Gastrocnemius medialis (tissue), 4 donors: ENCODE results near the gene TINAGL1. TPM values are rescaled to one million over a fixed set of nuclear protein-coding genes. Genes with fewer than 3 reads are reported as not detected.

ENCODE experiments used
- ATAC-seq, 2 donors: fragments of 150-250 bp; one replicate each; pipeline ENCODE4 v1.9.1; 2016
- DNase-seq, 2 donors: peaks; one replicate each; pipeline ENCODE4 v3.0.0-alpha.2; 2019
- H3K27ac ChIP-seq, 4 donors: fragments of 200-600 bp; sonication (generic); 1 replicate in 1 of 4; 2 replicates in 3 of 4; pipeline ENCODE4 v1.5.1; 2016 to 2018; ENCODE audit warnings: mild to moderate bottlenecking in 2 of 4, moderate library complexity in 1 of 4
- H3K27me3 ChIP-seq, 3 donors: fragments of 200-600 bp; sonication (generic) in 2 of 3; 1 replicate in 1 of 3; 2 replicates in 2 of 3; pipeline versions ENCODE4 v1.5.1 to v1.6.0; 2016 to 2019; ENCODE audit warnings: mild to moderate bottlenecking in 1 of 3, moderate library complexity in 1 of 3
- H3K36me3 ChIP-seq, 2 donors: fragments of 200-600 bp; sonication (generic) in 1 of 2; one replicate each; pipeline ENCODE4 v1.5.1; 2017 to 2018
- H3K4me1 ChIP-seq, 2 donors: fragments of 200-600 bp; sonication (generic) in 1 of 2; one replicate each; pipeline ENCODE4 v1.5.1; 2016 to 2017; ENCODE audit warnings: mild to moderate bottlenecking in 2 of 2
- H3K4me3 ChIP-seq, 4 donors: fragments of 200-600 bp; sonication (generic) in 3 of 4; 1 replicate in 1 of 4; 2 replicates in 3 of 4; pipeline ENCODE4 v1.5.1; 2016 to 2019; ENCODE audit warnings: mild to moderate bottlenecking in 2 of 4
- H3K9me3 ChIP-seq, 3 donors: fragments of 200-600 bp; sonication (generic) in 2 of 3; 1 replicate in 1 of 3; 2 replicates in 2 of 3; pipeline ENCODE4 v1.5.1; 2016 to 2019
- CTCF ChIP-seq, 5 experiments: fragments of 450-650 bp in 3 of 5; fragments of 200-600 bp in 2 of 5; sonication (generic) in 2 of 5; IDR thresholded peaks in 4 of 5; conservative IDR thresholded peaks in 1 of 5; 1 replicate in 4 of 5; 2 replicates in 1 of 5; pipeline ENCODE4 v1.5.1; 2016 to 2019; ENCODE audit warnings: antibody characterized with exemption in 5 of 5, mild to moderate bottlenecking in 3 of 5, moderate library complexity in 3 of 5
- POLR2A ChIP-seq, 2 donors: fragments of 450-650 bp; IDR thresholded peaks; one replicate each; pipeline ENCODE4 v1.6.1; 2017; ENCODE audit warnings: antibody characterized with exemption in 2 of 2, mild to moderate bottlenecking in 2 of 2, moderate library complexity in 2 of 2
- in situ Hi-C, 4 donors: fragments of 200-750 bp; cut with MboI; loops; one replicate each; pipeline versions ENCODE4 v1.15.0 to v1.8.0; 2017; ENCODE audit warnings: low sequenced_read_pairs in 4 of 4
- intact Hi-C: fragments of 100-400 bp; cut with DNase I; formaldehyde crosslinking; loops from one replicate; pipeline ENCODE4 v1.15.1; 2023; ENCODE audit warnings: low total_unique reads
- total RNA-seq, 4 donors: library from RNA; depleted of rRNA; stranded (reverse); fragments of >200 nt; gene quantifications; one replicate each; pipeline versions ENCODE4 v1.1.0 to v1.2.3, GENCODE V29; 2016

Gene TINAGL1
- total RNA-seq, 4 donors from 2014 or later: 50.3 to 120 (median 105) TPM

- H3K36me3 ChIP-seq: peaks cover 0 to 34% of the 10 kb centered on the region in 2 donors
- in situ Hi-C loops: no loop called here
Observed at GRCh38 chr1:31628931-31629556, 52.7 kb downstream of the TINAGL1 start.

GRCh38 chr1:31632649-31633048 lies 56.3 kb downstream of the TINAGL1 start:
- Histone ChIP-seq H3K27ac (peak overlapping the region; percentile 68 to 99 (median 88)), H3K36me3 (peaks cover 0 to 44% of the 10 kb centered on the region in 2 donors), H3K27me3 (no peaks in the 10 kb centered on the region), H3K4me3 (no peak overlapping the region), H3K4me1 (peaks cover 62 to 75% of the 10 kb centered on the region in 2 donors), H3K9me3 (no peaks in the 10 kb centered on the region)
- TF ChIP-seq POLR2A (IDR thresholded peaks at IDR 0.05) (no peak), CTCF (IDR thresholded peaks at IDR 0.05 in 4 of 5, conservative IDR thresholded peaks at IDR 0.05 in 1 of 5) (no peak)
- DNase-seq: no peak
- intact Hi-C loops (no loop called here), in situ Hi-C loops (no loop called here)
- no peak for ATAC-seq

More at GRCh38 chr1:31628931-31629556, 52.7 kb downstream of the TINAGL1 start:
- DNase-seq: no peak
- H3K9me3 ChIP-seq: no peaks in the 10 kb centered on the region
- no peak for TF ChIP-seq POLR2A (IDR thresholded peaks at IDR 0.05)
- TF ChIP-seq CTCF (IDR thresholded peaks at IDR 0.05 in 4 of 5, conservative IDR thresholded peaks at IDR 0.05 in 1 of 5): no peak
- no peak for ATAC-seq
- peaks cover 59 to 61% of the 10 kb centered on the region in 2 donors for H3K4me1 ChIP-seq
- no peaks in the 10 kb centered on the region for H3K27me3 ChIP-seq
- H3K27ac ChIP-seq: peak overlapping the region; percentile 89 to 99 (median 97)
- intact Hi-C loops: no loop called here
- H3K4me3 ChIP-seq: no peak overlapping the region

GRCh38 chr1:31633117-31633516 lies 56.8 kb downstream of the TINAGL1 start:
- intact Hi-C loops (no loop called here), in situ Hi-C loops (no loop called here)
- Histone ChIP-seq H3K9me3 (no peaks in the 10 kb centered on the region), H3K4me1 (peaks cover 63 to 76% of the 10 kb centered on the region in 2 donors), H3K27me3 (no peaks in the 10 kb centered on the region), H3K4me3 (no peak overlapping the region), H3K36me3 (peaks cover 0 to 44% of the 10 kb centered on the region in 2 donors), H3K27ac (peak overlapping the region; percentile 68 to 99 (median 88))
- peak; percentile 22 to 66 (median 46) for TF ChIP-seq CTCF (IDR thresholded peaks at IDR 0.05 in 4 of 5, conservative IDR thresholded peaks at IDR 0.05 in 1 of 5)
- no peak for TF ChIP-seq POLR2A (IDR thresholded peaks at IDR 0.05)
- DNase-seq (peak in 1 of 2 donors; percentile 64), ATAC-seq (peak in 1 of 2 donors; percentile 17)

Other genes starting within 250 kb of the TINAGL1 start
- gene FABP3, start 203.4 kb upstream of the TINAGL1 start, total RNA-seq: 1,000 to 10,000 TPM in 3 of 4 donors, 100 to 1,000 TPM in 1; 886 to 2,424 (median 1,240) TPM
- gene SERINC2, start 163.3 kb upstream of the TINAGL1 start, total RNA-seq: 10 to 100 TPM; 21.2 to 53.4 (median 35.9) TPM
- under 1 TPM in 1 of 4 donors, not detected in 3; 0.59 TPM for gene HCRTR1, start 41.2 kb downstream of the TINAGL1 start, total RNA-seq
- gene PEF1, start 68.4 kb downstream of the TINAGL1 start, total RNA-seq: 10 to 100 TPM; 29.5 to 53.1 (median 42.7) TPM
- 10 to 100 TPM in 1 of 4 donors, 1 to 10 TPM in 3; 4.3 to 11.4 (median 5.3) TPM for gene COL16A1, start 127.5 kb downstream of the TINAGL1 start, total RNA-seq
- 1 to 10 TPM in 3 of 4 donors, not detected in 1; 1.1 to 2.2 (median 1.7) TPM for gene ADGRB2, start 187.8 kb downstream of the TINAGL1 start, total RNA-seq
- not detected for gene SPOCD1, start 239.5 kb downstream of the TINAGL1 start, total RNA-seq